Glomerular visceral epithelial cell (primary cell): ENCODE measurements around the gene SRP72.
A peak's percentile ranks its signal among the peaks of the same experiment; 100 is the strongest.
"Not testable (repeated sequence)": the region's sequence is repeated elsewhere in the genome, so short reads cannot be mapped to it uniquely, and the experiment has no call there.

ENCODE experiments used
- DNase-seq: peaks from one replicate; pipeline ENCODE4 v3.0.0-alpha.2; 2016; ENCODE audit errors: extremely low spot score

Gene SRP72

GRCh38 chr4:56467284-56468096, at the start of gene SRP72:
SRP72 (plus strand) TSS chr4:56467617; CDS start chr4:56467636, 19 bp downstream.
- DNase-seq: peak; percentile 89

- DNase-seq: no peak
Observed at GRCh38 chr4:56424176-56424575, 43.2 kb upstream of the SRP72 start.

- peak; percentile 18 for DNase-seq
Observed at GRCh38 chr4:56424697-56425514, 42.5 kb upstream of the SRP72 start.

- DNase-seq: no peak
Observed at GRCh38 chr4:56425518-56425917, 41.9 kb upstream of the SRP72 start.

GRCh38 chr4:56426273-56426672, 41.1 kb upstream of the SRP72 start:
- DNase-seq: no peak

GRCh38 chr4:56427179-56427578, 40.2 kb upstream of the SRP72 start:
- DNase-seq: no peak

GRCh38 chr4:56430203-56430602, 37.2 kb upstream of the SRP72 start:
- no peak for DNase-seq

- no peak for DNase-seq
Observed at GRCh38 chr4:56433280-56433679, 34.1 kb upstream of the SRP72 start.

GRCh38 chr4:56434599-56435139, 32.7 kb upstream of the SRP72 start:
- DNase-seq: peak; percentile 83

GRCh38 chr4:56435140-56435926, 32.1 kb upstream of the SRP72 start, which contains the start of gene PPAT:
PPAT (minus strand) TSS chr4:56435615; CDS start chr4:56435477, 138 bp downstream.
- peak; percentile 99 for DNase-seq

GRCh38 chr4:56438766-56439165, 28.7 kb upstream of the SRP72 start:
- DNase-seq: no peak

GRCh38 chr4:56440983-56441382, 26.4 kb upstream of the SRP72 start:
- DNase-seq: no peak

- DNase-seq: no peak
Observed at GRCh38 chr4:56444719-56445118, 22.7 kb upstream of the SRP72 start.

- DNase-seq: no peak
Observed at GRCh38 chr4:56445699-56446098, 21.7 kb upstream of the SRP72 start.

- DNase-seq: no peak
Observed at GRCh38 chr4:56448301-56448700, 19.1 kb upstream of the SRP72 start.

- not testable (repeated sequence) for DNase-seq
Observed at GRCh38 chr4:56449475-56449874, 17.9 kb upstream of the SRP72 start.

- DNase-seq: no peak
Observed at GRCh38 chr4:56450342-56450741, 17.1 kb upstream of the SRP72 start.

- DNase-seq: no peak
Observed at GRCh38 chr4:56460085-56460484, 7.3 kb upstream of the SRP72 start.

- no peak for DNase-seq
Observed at GRCh38 chr4:56462157-56462556, 5.3 kb upstream of the SRP72 start.

GRCh38 chr4:56463711-56464110, 3.7 kb upstream of the SRP72 start:
- DNase-seq: no peak

- DNase-seq: no peak
Observed at GRCh38 chr4:56464581-56464980, 2.8 kb upstream of the SRP72 start.
